ENCODE results near the gene FAM89B.
"Not testable (repeated sequence)": the region's sequence is repeated elsewhere in the genome, so short reads cannot be mapped to it uniquely, and the experiment has no call there.

The FAM89B gene

GRCh38 chr11:65558002-65558929 lies 14.1 kb upstream of the FAM89B start, which contains the start of gene LTBP3:
LTBP3 (minus strand) TSS chr11:65558359; CDS start chr11:65557959, 400 bp downstream.
- DNase-seq, result no peak

- DNase-seq, result no peak
These were observed 13.3 kb upstream of the FAM89B start for GRCh38 chr11:65558930-65559509.

GRCh38 chr11:65559535-65559934 lies 12.8 kb upstream of the FAM89B start:
- DNase-seq, result no peak

- DNase-seq, result no peak
These were observed 12.3 kb upstream of the FAM89B start for GRCh38 chr11:65559951-65560537.

- DNase-seq, result no peak
These were observed 11.6 kb upstream of the FAM89B start for GRCh38 chr11:65560555-65561418.

GRCh38 chr11:65562020-65562419 lies 10.3 kb upstream of the FAM89B start:
- no peak for DNase-seq

GRCh38 chr11:65562788-65563187 lies 9.6 kb upstream of the FAM89B start:
- no peak for DNase-seq

- DNase-seq, result no peak
These were observed 8.7 kb upstream of the FAM89B start for GRCh38 chr11:65563601-65564000.

GRCh38 chr11:65564879-65565559 lies 7.3 kb upstream of the FAM89B start:
- not testable (repeated sequence) for DNase-seq

GRCh38 chr11:65565624-65566453 lies 6.5 kb upstream of the FAM89B start:
- no peak for DNase-seq

- no peak for DNase-seq
These were observed 3.0 kb upstream of the FAM89B start for GRCh38 chr11:65569164-65569972.

GRCh38 chr11:65569973-65570918 lies 2.1 kb upstream of the FAM89B start, which contains the start of gene ZNRD2:
ZNRD2 (plus strand) TSS chr11:65570477; CDS start chr11:65570492, 15 bp downstream.
- DNase-seq, result peak; percentile 98

- no peak for DNase-seq
These were observed 918 bp upstream of the FAM89B start for GRCh38 chr11:65571420-65571819.

- DNase-seq, result no peak
These were observed 398 bp upstream of the FAM89B start for GRCh38 chr11:65571940-65572339.

GRCh38 chr11:65573391-65574079 lies 1.2 kb downstream of the FAM89B start:
- DNase-seq, result no peak

- peak; percentile 78 for DNase-seq
These were observed 1.9 kb downstream of the FAM89B start for GRCh38 chr11:65574109-65574810.

- no peak for DNase-seq
These were observed 2.7 kb downstream of the FAM89B start for GRCh38 chr11:65574811-65575567.
